HG02571 (cell line): Measurements from ENCODE around the gene SH3PXD2A.
"Not testable (repeated sequence)": the region's sequence is repeated elsewhere in the genome, so short reads cannot be mapped to it uniquely, and the experiment has no call there.

Experiments
- ATAC-seq: cut with Tn5 transposase; IDR thresholded peaks from one replicate; pipeline ENCODE4 v1.9.1; 2021; ENCODE audit warnings: mild to moderate bottlenecking, moderate library complexity; ENCODE audit not compliant: unreplicated experiment

SH3PXD2A gene

DNA sequence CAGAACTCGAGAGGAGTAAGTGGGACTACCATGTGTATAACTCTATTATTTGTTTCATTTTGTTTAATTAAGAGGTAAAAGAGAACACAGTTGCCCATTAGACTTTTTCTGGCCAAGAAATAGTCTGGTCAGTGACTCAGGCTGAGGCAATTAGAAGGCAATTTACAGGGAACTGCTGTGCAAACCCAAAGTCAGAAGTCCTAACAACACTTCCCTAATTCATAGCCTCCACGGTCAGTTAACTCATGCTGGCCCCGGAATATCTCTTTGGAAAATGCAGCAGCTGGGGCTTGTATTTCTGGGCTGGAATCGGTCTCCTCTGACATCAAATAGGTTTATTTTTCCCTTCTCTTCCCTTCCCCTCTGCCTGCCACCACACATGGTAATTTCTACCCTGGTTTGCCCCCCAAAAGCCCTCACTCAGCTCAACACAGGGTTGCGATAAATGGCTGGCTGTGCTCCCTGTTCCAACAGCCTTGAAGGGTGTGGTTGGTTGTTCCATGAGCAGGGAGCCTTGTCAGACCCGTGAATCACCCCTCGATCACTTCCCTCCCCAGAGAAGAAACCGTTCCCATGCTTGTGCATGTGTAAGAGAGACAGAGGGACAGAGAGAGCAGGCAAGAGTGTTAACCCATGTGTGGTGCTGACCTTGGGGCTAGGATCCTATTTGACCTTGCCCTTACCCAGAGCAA, 5.3 kb downstream of the SH3PXD2A start:
- no peak for ATAC-seq

GRCh38 chr10:103849212-103849877, 6.0 kb downstream of the SH3PXD2A start:
- ATAC-seq: no peak

DNA sequence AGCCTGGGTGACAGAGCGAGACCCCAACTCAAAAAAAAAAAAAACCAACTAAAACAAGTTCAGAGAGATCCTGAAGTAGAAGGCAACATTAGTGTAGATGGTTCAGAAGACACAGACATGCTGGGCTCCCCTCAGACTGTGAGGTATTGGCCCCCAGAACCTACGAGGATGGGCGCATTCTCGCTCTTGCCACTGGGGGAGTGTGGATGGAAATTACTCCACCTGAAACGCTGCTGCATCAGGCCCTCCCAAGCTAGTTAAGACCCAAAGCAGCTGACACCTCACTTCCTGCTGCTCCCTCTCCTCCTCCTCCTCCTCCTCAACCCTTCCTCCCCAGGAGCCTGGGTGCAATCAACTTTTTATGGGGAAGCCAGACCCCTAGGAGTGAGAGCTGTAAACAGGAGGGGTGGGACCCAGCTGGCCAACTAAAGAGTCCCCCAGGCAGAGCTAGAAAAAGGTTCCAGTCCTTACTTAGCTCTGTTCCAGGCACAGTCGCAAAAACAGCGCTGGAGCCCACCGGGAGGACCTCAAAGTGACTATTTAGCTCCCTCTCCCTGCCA, 7.4 kb downstream of the SH3PXD2A start:
- no peak for ATAC-seq

- ATAC-seq: no peak
These were observed 8.0 kb downstream of the SH3PXD2A start for GRCh38 chr10:103847346-103847745.

DNA sequence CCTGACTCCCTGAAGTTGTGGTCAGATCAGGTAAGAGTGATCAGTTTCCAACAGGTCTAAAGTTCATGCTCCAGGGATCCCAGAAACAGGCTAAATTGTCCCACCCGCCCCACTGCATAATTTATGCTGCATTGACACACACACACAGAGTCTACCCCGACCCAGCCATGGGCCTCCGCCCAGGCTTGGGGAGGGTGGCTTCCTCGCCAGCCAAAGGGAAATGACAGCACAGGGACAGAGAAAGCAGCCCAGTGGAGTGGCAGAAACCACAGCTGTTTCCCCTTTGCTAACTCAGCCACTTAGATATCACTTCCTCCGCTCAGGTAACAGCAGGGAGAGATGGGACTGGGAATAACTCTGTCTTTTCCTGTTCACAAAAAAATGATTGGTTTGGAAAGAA, 9.4 kb downstream of the SH3PXD2A start:
- ATAC-seq: no peak

DNA sequence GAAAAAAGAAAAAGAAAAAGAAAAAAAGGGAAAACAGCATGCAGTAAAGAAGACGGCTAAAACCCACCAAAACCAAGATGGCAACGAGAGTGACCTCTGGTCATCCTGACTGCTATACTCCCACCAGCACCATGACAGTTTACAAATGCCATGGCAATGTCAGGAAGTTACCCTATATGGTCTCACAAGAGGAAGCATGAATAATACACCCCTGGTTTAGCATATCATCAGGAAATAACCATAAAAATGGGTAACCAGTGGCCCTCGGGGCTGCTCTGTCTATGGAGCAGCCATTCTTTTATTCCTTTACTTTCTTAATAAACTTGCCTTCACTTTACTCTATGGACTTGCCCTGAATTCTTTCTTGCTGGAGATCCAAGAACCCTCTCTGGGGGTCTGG, 10.0 kb downstream of the SH3PXD2A start:
- ATAC-seq: not testable (repeated sequence)

DNA sequence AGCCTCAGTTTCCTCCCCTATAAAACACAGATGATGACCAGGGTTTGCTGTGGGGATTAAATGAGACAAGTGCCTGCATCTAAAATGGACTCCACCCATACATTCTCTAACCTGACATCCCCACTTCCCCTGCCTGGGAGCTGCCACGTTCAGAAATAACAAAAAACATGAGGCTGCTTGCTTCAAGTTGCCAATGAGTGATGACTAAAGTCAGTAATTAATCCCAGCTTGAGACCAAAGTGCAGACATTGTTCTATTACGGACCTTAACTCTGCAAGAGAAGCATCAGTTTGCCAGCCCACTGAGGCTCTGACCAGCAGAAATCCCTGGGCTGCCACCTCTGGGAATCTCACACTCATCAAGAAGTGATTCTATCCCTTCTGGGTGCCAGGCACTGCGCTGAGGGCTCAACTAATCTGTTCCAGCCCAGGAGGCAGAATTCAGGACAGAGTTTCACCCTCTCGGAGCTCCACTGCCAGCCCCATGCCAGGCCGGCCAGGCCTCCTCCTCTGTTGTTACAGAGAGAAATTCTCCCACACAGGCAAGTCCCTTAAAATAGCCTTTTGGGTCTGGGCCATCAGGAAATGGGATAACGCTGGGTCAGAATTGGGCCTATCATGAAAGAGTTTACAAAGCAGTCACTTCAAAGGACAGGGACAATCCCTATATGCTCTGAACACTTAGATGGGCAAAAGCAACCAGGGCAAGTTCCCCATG, 11.4 kb downstream of the SH3PXD2A start:
- ATAC-seq: no peak

DNA sequence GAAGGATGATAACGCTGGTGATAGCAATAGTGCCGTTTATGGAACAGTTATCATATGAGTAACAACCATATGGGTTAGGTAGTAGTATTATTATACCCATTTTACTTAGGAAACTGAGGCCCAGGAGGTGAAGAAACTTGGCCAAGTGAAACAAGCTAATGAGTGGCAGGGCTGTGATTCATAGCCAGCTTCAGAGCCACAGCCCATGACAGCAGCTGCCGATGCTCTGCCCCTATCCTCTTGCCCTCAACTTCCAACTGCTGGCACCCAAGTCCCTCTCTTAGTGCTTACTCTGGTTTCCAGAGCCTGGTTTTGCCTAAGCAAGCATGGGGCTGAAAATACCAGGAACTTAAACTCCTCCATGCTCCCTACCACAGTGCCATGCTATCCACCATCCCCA, 12.3 kb downstream of the SH3PXD2A start:
- no peak for ATAC-seq

- ATAC-seq: no peak
These were observed 12.8 kb downstream of the SH3PXD2A start for GRCh38 chr10:103842605-103843004.

DNA sequence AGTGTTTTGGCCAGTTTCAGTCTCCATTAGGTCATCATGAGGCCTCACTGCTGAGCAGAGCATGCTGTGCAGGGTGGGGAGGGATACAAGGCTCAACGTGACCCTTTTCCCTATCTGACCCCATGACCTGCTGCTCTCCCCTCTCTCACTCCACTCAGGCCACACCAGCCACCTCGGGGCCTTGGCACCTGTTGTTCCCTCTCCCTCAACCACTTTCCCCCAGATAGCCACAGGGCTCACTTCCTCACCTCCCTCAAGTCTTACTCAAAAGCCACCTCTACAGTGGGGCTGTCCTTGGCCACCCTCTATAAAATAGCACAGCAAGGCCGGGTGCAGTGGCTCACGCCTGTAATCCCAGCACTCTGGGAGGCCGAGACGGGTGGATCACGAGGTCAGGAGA, 13.9 kb downstream of the SH3PXD2A start:
- no peak for ATAC-seq

DNA sequence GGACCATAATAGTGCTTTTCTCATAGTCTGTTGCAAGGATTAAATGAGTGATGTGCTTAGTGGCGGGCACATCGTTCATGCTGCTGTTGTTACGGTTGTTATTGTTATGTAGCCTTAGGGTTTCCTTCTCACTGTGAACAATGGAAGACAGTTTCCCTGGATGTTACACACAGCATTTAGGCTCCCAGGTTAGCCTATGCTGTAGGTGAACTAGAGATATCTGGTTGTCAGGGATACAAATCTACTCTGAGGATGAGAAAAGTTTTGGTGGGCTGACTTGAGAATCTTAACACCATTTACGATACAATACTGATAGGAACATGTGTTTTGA, 14.7 kb downstream of the SH3PXD2A start:
- no peak for ATAC-seq

DNA sequence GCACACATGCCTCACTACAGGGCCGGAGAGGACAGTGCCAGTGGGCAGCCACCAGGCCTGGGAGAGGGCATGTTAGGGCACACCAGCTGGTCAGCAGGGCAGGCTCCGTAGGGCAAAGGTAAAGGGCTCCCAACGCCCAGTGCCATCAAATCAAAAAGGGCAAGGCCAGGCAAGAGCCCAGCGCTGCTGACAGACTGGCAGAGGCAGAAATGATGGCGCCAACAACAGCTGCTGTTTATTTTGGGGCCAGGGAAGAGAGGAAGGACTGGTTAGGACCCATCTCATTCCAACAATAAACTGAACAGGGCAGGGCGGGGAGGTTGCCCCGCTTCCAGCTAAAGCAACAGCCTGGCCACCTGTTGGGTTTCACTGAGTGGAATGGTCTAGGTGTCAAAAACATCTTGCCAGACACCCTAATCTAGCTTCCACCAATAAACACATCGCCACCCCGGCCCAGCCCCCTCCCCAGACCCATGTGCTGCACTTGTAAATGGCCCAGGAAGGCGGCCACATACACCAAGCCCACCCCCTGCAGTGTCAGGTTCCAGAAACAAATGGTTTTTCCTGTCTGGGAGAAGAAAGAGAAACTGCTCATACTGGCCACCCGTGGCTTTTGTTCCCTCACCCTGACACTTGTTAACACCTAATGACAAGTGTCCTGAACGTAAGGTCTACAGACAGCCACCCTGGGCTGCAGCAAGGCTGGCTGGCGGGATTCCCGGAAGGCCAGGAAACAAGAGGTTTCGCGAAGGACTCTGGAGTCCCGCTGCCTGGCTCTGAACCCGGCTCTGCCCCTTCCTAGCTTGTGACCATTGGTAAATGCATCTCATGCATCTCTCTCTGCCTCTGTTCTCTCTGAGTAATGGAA, 15.3 kb downstream of the SH3PXD2A start:
- ATAC-seq: no peak

GRCh38 chr10:103839519-103839871, 15.9 kb downstream of the SH3PXD2A start:
- ATAC-seq: no peak

- no peak for ATAC-seq
These were observed 16.4 kb downstream of the SH3PXD2A start for GRCh38 chr10:103838862-103839518.

- ATAC-seq: no peak
These were observed 17.3 kb downstream of the SH3PXD2A start for GRCh38 chr10:103838070-103838395.

GRCh38 chr10:103837370-103838069, 17.9 kb downstream of the SH3PXD2A start:
- no peak for ATAC-seq

GRCh38 chr10:103836861-103837260, 18.5 kb downstream of the SH3PXD2A start:
- ATAC-seq: no peak

DNA sequence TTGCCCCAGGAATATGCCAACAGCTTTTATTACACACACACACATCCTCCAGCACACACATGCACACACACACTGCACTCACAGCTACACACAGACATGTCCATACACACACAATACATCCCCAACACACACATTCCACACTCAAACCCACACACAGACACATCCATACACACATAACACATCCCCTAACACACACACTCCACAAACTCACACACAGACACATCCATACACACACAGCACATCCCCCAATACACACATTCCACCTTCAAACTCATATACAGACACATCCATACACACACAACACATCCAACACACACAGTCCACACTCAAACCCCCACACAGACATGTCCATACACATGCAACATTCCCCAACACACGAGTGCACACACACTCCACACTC, 19.1 kb downstream of the SH3PXD2A start:
- ATAC-seq: no peak

GRCh38 chr10:103835096-103836050, 20.0 kb downstream of the SH3PXD2A start:
- ATAC-seq: no peak
